HG03571 (cell line): ENCODE data around the gene MAGEA3.
"Not testable (repeated sequence)": the region's sequence is repeated elsewhere in the genome, so short reads cannot be mapped to it uniquely, and the experiment has no call there.

Experiments
- ATAC-seq: cut with Tn5 transposase; IDR thresholded peaks from one replicate; pipeline ENCODE4 v1.9.1; 2021; ENCODE audit not compliant: unreplicated experiment

Gene MAGEA3

GRCh38 chrX:152735860-152736511 lies 37.4 kb downstream of the MAGEA3 start:
- ATAC-seq, result no peak

GRCh38 chrX:152736528-152736927 lies 37.9 kb downstream of the MAGEA3 start:
- not testable (repeated sequence) for ATAC-seq

DNA sequence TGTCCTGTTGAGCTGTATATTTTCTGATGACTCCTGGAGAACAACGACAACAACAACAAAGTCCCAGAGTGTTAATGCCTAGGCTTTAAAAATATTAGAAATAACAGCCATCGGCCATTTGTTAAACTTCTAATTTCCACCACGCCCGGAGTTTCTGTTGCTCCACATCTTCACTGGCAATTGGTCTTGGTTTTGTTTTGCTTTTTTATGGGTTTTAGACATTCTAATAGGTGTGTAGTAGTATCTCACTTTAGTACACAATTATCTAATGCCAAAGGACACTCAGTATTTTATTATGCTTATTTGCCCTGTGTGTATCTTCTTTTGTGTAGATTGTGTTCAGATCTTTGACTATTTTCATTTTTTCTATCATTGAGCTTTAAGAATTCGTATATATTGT lies 40.0 kb downstream of the MAGEA3 start:
- no peak for ATAC-seq
